IPS-15b (cell line): ENCODE results near the gene GRIP1.
"Not testable (repeated sequence)": the region's sequence is repeated elsewhere in the genome, so short reads cannot be mapped to it uniquely, and the experiment has no call there.

ENCODE experiments used
- H3K27me3 ChIP-seq: one replicate; pipeline ENCODE4 v1.6.1; 2013; ENCODE audit warnings: low read length; ENCODE audit not compliant: control insufficient read depth, insufficient read depth
- H3K36me3 ChIP-seq: one replicate; pipeline ENCODE4 v1.6.1; 2013; ENCODE audit warnings: low read length; ENCODE audit not compliant: control insufficient read depth, insufficient read depth
- H3K4me1 ChIP-seq: one replicate; pipeline ENCODE4 v1.6.1; 2013; ENCODE audit warnings: mild to moderate bottlenecking, low read length; ENCODE audit not compliant: control insufficient read depth, insufficient read depth
- H3K4me3 ChIP-seq: one replicate; pipeline ENCODE4 v1.5.1; 2013; ENCODE audit warnings: low read depth, low read length
- H3K9ac ChIP-seq: one replicate; pipeline ENCODE4 v1.6.1; 2013; ENCODE audit warnings: low read depth, mild to moderate bottlenecking, low read length
- H3K9me3 ChIP-seq: one replicate; pipeline ENCODE4 v1.6.1; 2013; ENCODE audit warnings: mild to moderate bottlenecking, low read length; ENCODE audit not compliant: control insufficient read depth, insufficient read depth

GRIP1 gene

GRCh38 chr12:66329941-66330340, 348.9 kb downstream of the GRIP1 start:
- Histone ChIP-seq H3K4me3 (no peak overlapping the region), H3K9ac (no peak overlapping the region), H3K9me3 (no peaks in the 10 kb centered on the region), H3K4me1 (no peaks in the 10 kb centered on the region), H3K36me3 (peaks cover 5% of the 10 kb centered on the region), H3K27me3 (no peaks in the 10 kb centered on the region)

- Histone ChIP-seq H3K4me3 (no peak overlapping the region), H3K4me1 (no peaks in the 10 kb centered on the region), H3K9me3 (no peaks in the 10 kb centered on the region), H3K9ac (no peak overlapping the region), H3K36me3 (no peaks in the 10 kb centered on the region), H3K27me3 (no peaks in the 10 kb centered on the region)
Observed at GRCh38 chr12:66323017-66323416, 355.9 kb downstream of the GRIP1 start.

- Histone ChIP-seq H3K36me3 (no peaks in the 10 kb centered on the region), H3K27me3 (no peaks in the 10 kb centered on the region), H3K4me3 (no peak overlapping the region), H3K9ac (no peak overlapping the region), H3K4me1 (no peaks in the 10 kb centered on the region), H3K9me3 (no peaks in the 10 kb centered on the region)
Observed at GRCh38 chr12:66321435-66321834, 357.4 kb downstream of the GRIP1 start.

DNA sequence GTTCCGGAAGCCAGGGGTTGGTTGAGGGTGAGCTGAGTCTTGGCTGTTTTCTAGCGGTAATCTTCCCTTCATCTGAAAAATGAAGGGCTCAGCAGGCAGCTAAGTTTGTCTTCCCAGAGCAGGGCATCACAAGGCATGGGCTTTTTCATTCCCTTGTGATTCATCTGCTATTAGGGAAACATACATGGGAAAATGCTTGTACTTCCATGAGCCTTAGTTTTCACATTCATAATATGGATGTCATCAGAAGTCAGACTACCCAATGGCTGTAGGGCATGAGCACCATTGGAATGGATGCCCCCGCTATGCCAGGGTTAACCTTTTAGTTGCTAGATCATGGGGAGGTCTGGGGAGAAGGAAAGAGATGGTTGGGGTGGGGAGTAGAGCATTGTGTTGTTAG, 357.9 kb downstream of the GRIP1 start:
- Histone ChIP-seq H3K36me3 (no peaks in the 10 kb centered on the region), H3K4me3 (no peak overlapping the region), H3K9ac (no peak overlapping the region), H3K27me3 (no peaks in the 10 kb centered on the region), H3K4me1 (no peaks in the 10 kb centered on the region), H3K9me3 (no peaks in the 10 kb centered on the region)

DNA sequence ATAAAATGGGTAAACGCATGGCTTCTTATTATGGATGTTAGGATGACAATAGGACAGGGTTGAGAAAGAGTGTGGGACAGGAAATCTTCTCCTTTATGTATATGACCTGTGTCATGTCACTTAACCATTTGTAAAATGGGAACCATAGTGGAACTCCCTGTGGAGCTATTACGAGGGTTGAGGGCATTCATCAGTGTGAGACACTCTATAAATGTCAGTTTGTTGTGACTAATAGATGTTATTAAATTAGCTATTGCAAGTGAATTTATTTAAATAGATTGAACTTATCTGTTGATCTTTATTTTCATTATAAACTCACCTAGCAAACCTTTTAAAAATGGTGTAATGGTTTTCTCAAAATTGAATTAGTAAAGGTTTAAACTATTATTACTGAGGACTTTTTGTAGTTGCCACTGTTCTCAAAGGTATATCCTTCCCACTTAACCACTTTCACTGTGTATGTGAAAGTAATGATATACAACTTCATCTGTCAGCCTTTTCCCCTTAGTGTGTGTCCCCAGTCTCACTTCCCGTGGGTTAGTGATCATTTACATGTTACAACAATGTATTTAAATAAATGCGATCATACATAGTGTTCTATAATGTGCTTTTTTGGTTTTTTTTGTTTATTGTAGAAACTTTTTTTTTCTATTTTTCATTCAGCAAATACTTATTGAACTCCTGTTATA, 359.5 kb downstream of the GRIP1 start:
- H3K9ac ChIP-seq = no peak overlapping the region
- H3K4me3 ChIP-seq = no peak overlapping the region
- no peaks in the 10 kb centered on the region for H3K36me3 ChIP-seq
- no peaks in the 10 kb centered on the region for H3K4me1 ChIP-seq
- H3K27me3 ChIP-seq = no peaks in the 10 kb centered on the region
- no peaks in the 10 kb centered on the region for H3K9me3 ChIP-seq

- H3K27me3 ChIP-seq = no peaks in the 10 kb centered on the region
- no peak overlapping the region for H3K9ac ChIP-seq
- H3K36me3 ChIP-seq = no peaks in the 10 kb centered on the region
- no peak overlapping the region for H3K4me3 ChIP-seq
- H3K4me1 ChIP-seq = no peaks in the 10 kb centered on the region
- H3K9me3 ChIP-seq = no peaks in the 10 kb centered on the region
Observed at GRCh38 chr12:66314278-66314677, 364.6 kb downstream of the GRIP1 start.

- Histone ChIP-seq H3K36me3 (no peaks in the 10 kb centered on the region), H3K9me3 (no peaks in the 10 kb centered on the region), H3K27me3 (no peaks in the 10 kb centered on the region), H3K4me3 (no peak overlapping the region), H3K4me1 (no peaks in the 10 kb centered on the region), H3K9ac (no peak overlapping the region)
Observed at GRCh38 chr12:66312189-66312588, 366.7 kb downstream of the GRIP1 start.

DNA sequence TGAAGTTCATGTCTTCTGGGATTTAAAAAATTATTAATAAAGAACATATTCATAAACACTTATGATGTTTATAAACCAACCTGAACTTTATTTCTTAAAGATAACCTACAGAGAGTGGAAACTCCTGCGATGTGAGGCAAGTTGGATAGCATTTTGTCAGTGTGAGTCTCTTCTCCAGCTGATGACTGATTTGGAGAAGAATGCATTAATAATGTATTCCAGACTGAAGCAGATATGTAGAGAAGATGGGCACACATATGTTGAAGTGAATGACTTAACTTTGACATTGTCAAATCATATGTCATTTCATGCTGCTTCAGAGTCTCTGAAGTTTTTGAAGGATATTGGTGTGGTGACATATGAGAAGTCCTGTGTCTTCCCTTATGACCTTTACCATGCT, 369.3 kb downstream of the GRIP1 start:
- Histone ChIP-seq H3K9me3 (no peaks in the 10 kb centered on the region), H3K27me3 (no peaks in the 10 kb centered on the region), H3K4me3 (no peak overlapping the region), H3K36me3 (no peaks in the 10 kb centered on the region), H3K9ac (no peak overlapping the region), H3K4me1 (no peaks in the 10 kb centered on the region)

DNA sequence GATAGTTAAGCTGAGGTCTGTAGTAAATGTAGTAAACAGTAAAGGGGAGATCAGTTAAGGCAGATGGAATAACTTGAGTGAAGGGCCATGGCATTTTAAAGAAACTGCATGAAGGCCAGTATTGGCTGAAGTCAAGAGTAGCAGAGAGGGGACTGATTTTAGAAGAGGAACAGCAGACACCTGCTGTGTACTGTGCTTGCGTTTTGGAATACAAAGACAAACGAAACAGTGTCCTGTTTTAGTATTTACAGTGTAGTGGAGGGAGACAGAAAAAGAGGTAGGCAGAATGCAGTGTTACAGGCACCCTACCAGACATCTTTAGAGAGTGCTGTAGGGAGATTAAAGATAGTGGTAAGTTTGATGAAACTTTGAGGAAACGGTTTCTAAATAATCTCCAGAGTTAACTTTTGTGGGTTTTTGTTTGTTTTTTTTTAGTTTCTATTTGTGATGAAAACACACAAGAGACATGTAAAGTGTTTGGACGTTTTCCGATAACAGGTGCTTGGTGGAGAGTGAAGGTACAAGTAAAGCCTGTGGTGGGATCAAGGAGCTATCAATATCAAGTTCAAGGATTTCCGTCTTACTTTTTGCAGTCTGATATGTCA, 374.5 kb downstream of the GRIP1 start:
- no peak overlapping the region for H3K4me3 ChIP-seq
- no peaks in the 10 kb centered on the region for H3K4me1 ChIP-seq
- H3K9ac ChIP-seq = no peak overlapping the region
- H3K27me3 ChIP-seq = peaks cover 15% of the 10 kb centered on the region
- no peaks in the 10 kb centered on the region for H3K9me3 ChIP-seq
- H3K36me3 ChIP-seq = no peaks in the 10 kb centered on the region

DNA sequence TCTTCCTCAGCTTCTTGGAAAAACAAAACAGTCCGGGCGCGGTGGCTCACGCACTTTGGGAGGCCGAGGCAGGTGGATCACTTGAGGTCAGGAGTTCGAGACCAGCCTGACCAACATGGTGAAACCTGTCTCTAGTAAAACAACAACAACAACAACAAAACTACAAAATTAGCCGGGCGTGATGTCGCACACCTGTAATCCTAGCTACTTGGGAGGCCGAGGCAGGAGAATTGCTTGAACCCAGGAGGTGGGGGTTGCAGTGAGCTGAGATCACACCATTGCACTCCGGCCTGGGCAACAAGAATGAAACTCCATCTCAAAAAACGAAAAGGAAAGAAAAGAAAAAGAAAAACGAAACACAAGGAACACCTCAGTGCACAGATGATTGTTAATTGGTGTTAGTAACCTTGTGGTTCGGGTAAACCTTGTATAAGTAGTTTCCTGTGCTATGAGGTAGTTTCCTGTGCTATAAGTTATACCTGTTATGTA, 375.5 kb downstream of the GRIP1 start:
- not testable (repeated sequence) for H3K4me1 ChIP-seq, H3K9ac ChIP-seq, H3K36me3 ChIP-seq, H3K9me3 ChIP-seq
- H3K27me3 ChIP-seq = peaks cover 15% of the 10 kb centered on the region
- H3K4me3 ChIP-seq = peak overlapping the region; percentile 99

DNA sequence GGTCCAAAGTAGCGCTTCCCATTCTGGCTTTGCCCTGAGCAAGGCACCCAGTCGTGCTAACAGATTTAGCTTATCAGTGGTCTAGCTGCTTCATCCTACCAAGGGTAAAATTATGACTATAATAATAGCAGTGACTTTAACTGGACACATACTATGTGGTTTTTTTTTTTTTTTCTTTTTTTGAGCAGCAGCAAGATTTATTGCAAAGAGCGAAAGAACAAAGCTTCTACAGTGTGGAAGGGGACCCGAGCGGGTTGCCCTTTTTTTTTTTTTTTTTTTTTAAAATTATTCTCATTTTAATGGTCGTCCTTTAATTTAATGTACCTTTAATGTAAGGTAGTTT, 376.1 kb downstream of the GRIP1 start:
- no peaks in the 10 kb centered on the region for H3K4me1 ChIP-seq
- H3K4me3 ChIP-seq = peak overlapping the region; percentile 99
- H3K9ac ChIP-seq = peak overlapping the region; percentile 92
- H3K9me3 ChIP-seq = no peaks in the 10 kb centered on the region
- no peaks in the 10 kb centered on the region for H3K36me3 ChIP-seq
- H3K27me3 ChIP-seq = peaks cover 15% of the 10 kb centered on the region
